ENCODE results near the gene TRMO. TPM values are rescaled to one million over a fixed set of nuclear protein-coding genes. Genes with fewer than 3 reads are reported as not detected.

Gene TRMO
- total RNA-seq, 1 experiment from 2014 or later = 8.6 TPM

DNA sequence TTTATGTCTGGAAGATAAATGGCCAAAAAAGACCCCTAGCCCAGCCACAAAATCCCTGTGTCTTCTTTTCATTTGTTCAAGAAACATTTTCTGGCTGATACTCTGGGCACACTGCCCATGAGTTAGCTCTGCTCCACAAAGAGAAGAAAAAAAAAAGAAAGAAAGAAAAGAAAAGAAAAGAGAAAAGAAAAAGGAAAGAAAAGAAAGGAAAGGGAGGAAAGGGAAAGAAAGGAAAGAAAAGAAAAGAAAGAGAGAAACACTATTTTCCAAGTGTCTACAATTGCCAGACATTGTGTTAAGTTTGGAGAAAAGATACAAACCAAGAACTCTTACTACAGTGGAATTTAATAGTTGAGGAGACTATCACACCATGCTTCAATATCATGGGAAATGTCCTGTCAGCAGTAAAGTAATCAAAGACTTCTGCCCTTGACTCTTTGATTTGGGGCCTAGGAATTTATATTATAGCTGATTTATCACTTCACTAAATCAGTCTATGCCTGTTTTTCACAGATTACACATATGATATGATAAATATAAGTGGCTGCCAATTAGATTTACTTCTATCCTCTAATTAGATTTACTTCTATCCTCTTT, 3.0 kb downstream of the TRMO start:
- H2AFZ ChIP-seq (ENCODE audit: low read length) = no peak overlapping the region
- no peak overlapping the region for H3K56ac ChIP-seq (ENCODE audit: insufficient read length, low read depth, low read length)
- TF ChIP-seq, protein P1, sequence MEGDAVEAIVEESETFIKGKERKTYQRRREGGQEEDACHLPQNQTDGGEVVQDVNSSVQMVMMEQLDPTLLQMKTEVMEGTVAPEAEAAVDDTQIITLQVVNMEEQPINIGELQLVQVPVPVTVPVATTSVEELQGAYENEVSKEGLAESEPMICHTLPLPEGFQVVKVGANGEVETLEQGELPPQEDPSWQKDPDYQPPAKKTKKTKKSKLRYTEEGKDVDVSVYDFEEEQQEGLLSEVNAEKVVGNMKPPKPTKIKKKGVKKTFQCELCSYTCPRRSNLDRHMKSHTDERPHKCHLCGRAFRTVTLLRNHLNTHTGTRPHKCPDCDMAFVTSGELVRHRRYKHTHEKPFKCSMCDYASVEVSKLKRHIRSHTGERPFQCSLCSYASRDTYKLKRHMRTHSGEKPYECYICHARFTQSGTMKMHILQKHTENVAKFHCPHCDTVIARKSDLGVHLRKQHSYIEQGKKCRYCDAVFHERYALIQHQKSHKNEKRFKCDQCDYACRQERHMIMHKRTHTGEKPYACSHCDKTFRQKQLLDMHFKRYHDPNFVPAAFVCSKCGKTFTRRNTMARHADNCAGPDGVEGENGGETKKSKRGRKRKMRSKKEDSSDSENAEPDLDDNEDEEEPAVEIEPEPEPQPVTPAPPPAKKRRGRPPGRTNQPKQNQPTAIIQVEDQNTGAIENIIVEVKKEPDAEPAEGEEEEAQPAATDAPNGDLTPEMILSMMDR (conservative IDR thresholded peaks at IDR 0.05) = no peak
- Mint-ChIP-seq H3K27ac (no peak overlapping the region), H3K9me3 (peaks cover 0 to 3% of the 10 kb centered on the region in 2 experiments; a peak in 2 of 5 replicates), H3K4me3 (no peak overlapping the region), H3K27me3 (ENCODE audit: low read depth) (peaks cover 14% of the 10 kb centered on the region), H3K4me1 (peaks cover 4 to 5% of the 10 kb centered on the region in 2 experiments), H3K36me3 (ENCODE audit: insufficient read depth in 1 of 3, low read depth in 3 of 3) (no peaks in the 10 kb centered on the region)
- H3K23me2 ChIP-seq (ENCODE audit: insufficient read length, low read depth, low read length, poor library complexity, severe bottlenecking) = no peaks in the 10 kb centered on the region
- no peaks in the 10 kb centered on the region for H3K79me2 ChIP-seq (ENCODE audit: insufficient read depth, low read length)
- no peak overlapping the region for H4K5ac ChIP-seq (ENCODE audit: insufficient read length, low read depth, low read length)
- H3K9me3 ChIP-seq (ENCODE audit: control insufficient read depth, low read depth, low read length) = no peaks in the 10 kb centered on the region
- no peak overlapping the region for H2BK120ac ChIP-seq (ENCODE audit: low read depth, low read length, poor library complexity, severe bottlenecking)
- no peak overlapping the region for H2AK5ac ChIP-seq (ENCODE audit: insufficient read length, low read length)
- H2BK5ac ChIP-seq (ENCODE audit: insufficient read length, low read length) = no peak overlapping the region
- no peak overlapping the region for H3T11ph ChIP-seq (ENCODE audit: low read length)
- no peak overlapping the region for H3K27ac ChIP-seq (ENCODE audit: insufficient read length, low read depth, low read length)
- no peaks in the 10 kb centered on the region for H3K79me1 ChIP-seq (ENCODE audit: insufficient read depth, low read depth, low read length, poor library complexity, severe bottlenecking)
- no peak overlapping the region for H2BK15ac ChIP-seq (ENCODE audit: low read depth, low read length)
- no peak overlapping the region for H3K14ac ChIP-seq (ENCODE audit: insufficient read depth, low read length)
- no peaks in the 10 kb centered on the region for H4K20me1 ChIP-seq (ENCODE audit: control insufficient read depth, insufficient read depth, insufficient read length)
- no peak overlapping the region for H4K91ac ChIP-seq (ENCODE audit: insufficient read length, low read depth, low read length)
- H3K4ac ChIP-seq (ENCODE audit: low read depth, low read length) = no peak overlapping the region
- H3K4me1 ChIP-seq (ENCODE audit: insufficient read depth, low read length) = no peaks in the 10 kb centered on the region
- DNase-seq = no peak
- no peak overlapping the region for H2BK20ac ChIP-seq (ENCODE audit: low read depth, low read length, poor library complexity, severe bottlenecking)
- no peak overlapping the region for H3K4me2 ChIP-seq (ENCODE audit: insufficient read depth, insufficient read length, low read length)
- H3K27me3 ChIP-seq (ENCODE audit: insufficient read depth, low read length) = no peaks in the 10 kb centered on the region
- H3K23ac ChIP-seq (ENCODE audit: insufficient read length, low read depth, low read length) = no peak overlapping the region
- no peak overlapping the region for H2BK12ac ChIP-seq (ENCODE audit: insufficient read length, low read depth, low read length)
- H4K8ac ChIP-seq (replicated peaks; ENCODE audit: insufficient read length, low read depth, low read length) = no peak overlapping the region
- no peak overlapping the region for H3K18ac ChIP-seq (ENCODE audit: insufficient read length, low read depth, low read length)
- no peak overlapping the region for H3K9ac ChIP-seq (ENCODE audit: extremely low read depth, insufficient read length, low read length)

All from H9 (cell line).